ENCODE data around the gene MOV10. TPM values are rescaled to one million over a fixed set of nuclear protein-coding genes. Genes with fewer than 3 reads are reported as not detected.

MOV10 gene
- total and polyA plus RNA-seq, 2 donors (not counting 1 experiment from before 2014, with no cell fraction given), result 31.0 to 46.2 TPM

- intact Hi-C loops (cut with micrococcal nuclease), result loop anchor here (1.0 to 10.0 kb wide), 14 partner anchors 7 to 2000 kb away; partner anchors contain the start of genes AP4B1, CAPZA1, DCLRE1B and LRIG2
- DNase-seq (no peak), ATAC-seq (ENCODE audit: low read depth) (no peak)
- no peaks in the 10 kb centered on the region for H3K9me3 Mint-ChIP-seq (ENCODE audit: insufficient read depth)
- peaks cover 9% of the 10 kb centered on the region for H3K27me3 Mint-ChIP-seq
- POLR2A ChIA-PET, result interaction anchor here (0.5 to 1.8 kb wide), 10 partner anchors 10 to 323 kb away, joined by 3 to 4 read pairs (median 3); partner anchors contain the start of genes CAPZA1, MOV10 and ST7L
- Histone ChIP-seq H2AFZ (ENCODE audit: insufficient read depth, low read depth, low read length, poor library complexity, severe bottlenecking) (peak overlapping the region; percentile 74), H3K36me3 (replicated peaks in 1 of 2; ENCODE audit: control extremely low read depth in 1 of 2, control insufficient read depth in 1 of 2, extremely low read depth in 1 of 2, insufficient read depth in 2 of 2, low read length in 1 of 2) (no peaks in the 10 kb centered on the region), H3K9me3 (ENCODE audit: control extremely low read depth in 1 of 3, control insufficient read depth in 2 of 3, insufficient read depth in 1 of 3, low read length in 2 of 3) (no peaks in the 10 kb centered on the region), H4K20me1 (ENCODE audit: control insufficient read depth, insufficient read depth, low read length, poor library complexity, severe bottlenecking) (no peaks in the 10 kb centered on the region), H3K27me3 (replicated peaks in 1 of 4; ENCODE audit: control extremely low read depth in 1 of 4, control insufficient read depth in 3 of 4, insufficient read depth in 4 of 4, low read length in 3 of 4) (peaks cover 0 to 9% (median 3%) of the 10 kb centered on the region in 4 experiments), H3K4me2 (replicated peaks; ENCODE audit: low read depth, low read length, poor library complexity, severe bottlenecking) (peak overlapping the region; percentile 100), H3K79me2 (ENCODE audit: control insufficient read depth, insufficient read depth, low read length) (no peaks in the 10 kb centered on the region), H3K27ac (ENCODE audit: low read length in 2 of 2) (peak overlapping the region in 1 of 2 donors; percentile 21), H3K9ac (ENCODE audit: low read length) (peak overlapping the region; percentile 74), H3K4me1 (ENCODE audit: control insufficient read depth in 2 of 2, insufficient read depth in 2 of 2, low read length in 2 of 2) (peaks cover 26 to 47% of the 10 kb centered on the region in 2 donors), H3K4me3 (ENCODE audit: control extremely low read depth in 1 of 5, extremely low read depth in 1 of 5, insufficient read depth in 1 of 5, low read depth in 2 of 5, low read length in 4 of 5) (peak overlapping the region; percentile 16 to 82 (median 69))
- 1% methylated on average over 78 of the region's 86 CpGs for WGBS (ENCODE audit: insufficient coverage)
- peaks cover 25% of the 10 kb centered on the region for H3K4me1 Mint-ChIP-seq
- peak overlapping the region; percentile 87 for H3K4me3 Mint-ChIP-seq
- TF ChIP-seq, protein P1, sequence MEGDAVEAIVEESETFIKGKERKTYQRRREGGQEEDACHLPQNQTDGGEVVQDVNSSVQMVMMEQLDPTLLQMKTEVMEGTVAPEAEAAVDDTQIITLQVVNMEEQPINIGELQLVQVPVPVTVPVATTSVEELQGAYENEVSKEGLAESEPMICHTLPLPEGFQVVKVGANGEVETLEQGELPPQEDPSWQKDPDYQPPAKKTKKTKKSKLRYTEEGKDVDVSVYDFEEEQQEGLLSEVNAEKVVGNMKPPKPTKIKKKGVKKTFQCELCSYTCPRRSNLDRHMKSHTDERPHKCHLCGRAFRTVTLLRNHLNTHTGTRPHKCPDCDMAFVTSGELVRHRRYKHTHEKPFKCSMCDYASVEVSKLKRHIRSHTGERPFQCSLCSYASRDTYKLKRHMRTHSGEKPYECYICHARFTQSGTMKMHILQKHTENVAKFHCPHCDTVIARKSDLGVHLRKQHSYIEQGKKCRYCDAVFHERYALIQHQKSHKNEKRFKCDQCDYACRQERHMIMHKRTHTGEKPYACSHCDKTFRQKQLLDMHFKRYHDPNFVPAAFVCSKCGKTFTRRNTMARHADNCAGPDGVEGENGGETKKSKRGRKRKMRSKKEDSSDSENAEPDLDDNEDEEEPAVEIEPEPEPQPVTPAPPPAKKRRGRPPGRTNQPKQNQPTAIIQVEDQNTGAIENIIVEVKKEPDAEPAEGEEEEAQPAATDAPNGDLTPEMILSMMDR (IDR thresholded peaks at IDR 0.05), result no peak
- no peak for TF ChIP-seq EZH2 (IDR thresholded peaks at IDR 0.05; ENCODE audit: borderline replicate concordance, insufficient read depth, low read depth, low read length, poor library complexity, severe bottlenecking)
- CTCF ChIA-PET, result interaction anchor here (0.7 to 9.7 kb wide), 30 partner anchors 10 to 1145 kb away, joined by 3 to 109 read pairs (median 5); partner anchors contain the start of genes CTTNBP2NL, LRIG2, MOV10 and SLC16A1
- H3K27ac Mint-ChIP-seq, result peak overlapping the region; percentile 63
Observed at GRCh38 chr1:112714313-112715263, 40.1 kb downstream of the MOV10 start.
